CD4-positive, alpha-beta T cell (primary cell): Measurements from ENCODE around the gene NTN5. TPM values are rescaled to one million over a fixed set of nuclear protein-coding genes. Genes with fewer than 3 reads are reported as not detected.

Source experiments
- ATAC-seq: fragments of 200-7000 bp; cut with Tn5 transposase; one replicate; pipeline ENCODE4 v1.10.0; 2022; ENCODE audit warnings: mild to moderate bottlenecking; ENCODE audit not compliant: poor library complexity
- CTCF ChIA-PET: fragments of 350-600 bp; sonication (Branson Sonifier 250); formaldehyde crosslinking; loops from one replicate; lab custom pipeline; 2021; ENCODE audit warnings: antibody characterized with exemption, inconsistent platforms; lab: Charles Lee
- POLR2A ChIA-PET: fragments of 350-600 bp; sonication (Branson Sonifier 250); formaldehyde crosslinking; loops from one replicate; lab custom pipeline; 2021; ENCODE audit warnings: antibody characterized with exemption, inconsistent platforms; lab: Charles Lee
- DNase-seq, 14 experiments: peaks; one replicate each; pipeline ENCODE4 v3.0.0-alpha.2; 2013 to 2020; ENCODE audit warnings: mixed read lengths in 2 of 14
- H3K27ac ChIP-seq, 2 donors: one replicate each; pipeline versions ENCODE4 v1.5.1 to v1.7.0; 2013; ENCODE audit warnings: low read length in 2 of 2, low read depth in 1 of 2, mild to moderate bottlenecking in 1 of 2
- H3K27me3 ChIP-seq, 2 experiments: 1 replicate in 1 of 2; 2 replicates in 1 of 2; pipeline versions ENCODE4 v1.6.1 to v1.7.0; 2013; ENCODE audit warnings: low read length in 2 of 2, control low read depth in 1 of 2, mild to moderate bottlenecking in 1 of 2, moderate library complexity in 1 of 2; ENCODE audit not compliant: insufficient read depth in 2 of 2, control insufficient read depth in 1 of 2
- H3K36me3 ChIP-seq: one replicate; pipeline ENCODE4 v1.6.1; 2013; ENCODE audit warnings: low read length, control low read depth; ENCODE audit not compliant: insufficient read depth
- H3K4me1 ChIP-seq: one replicate; pipeline ENCODE4 v1.6.1; 2013; ENCODE audit warnings: low read length, control low read depth; ENCODE audit not compliant: insufficient read depth
- H3K4me3 ChIP-seq: one replicate; pipeline ENCODE4 v1.5.1; 2013; ENCODE audit warnings: mild to moderate bottlenecking, low read length, moderate library complexity
- H3K9me3 ChIP-seq, 2 experiments: 1 replicate in 1 of 2; 2 replicates in 1 of 2; pipeline versions ENCODE4 v1.6.1 to v1.7.0; 2013; ENCODE audit warnings: low read length in 2 of 2, mild to moderate bottlenecking in 2 of 2, control low read depth in 1 of 2, moderate library complexity in 1 of 2; ENCODE audit not compliant: control insufficient read depth in 1 of 2, insufficient read depth in 1 of 2
- H3K27ac Mint-ChIP-seq: one replicate; pipeline ENCODE4 v1.8.0; 2020; ENCODE audit warnings: mixed read lengths
- H3K27me3 Mint-ChIP-seq: one replicate; pipeline ENCODE4 v1.8.0; 2021; ENCODE audit warnings: mixed read lengths
- H3K36me3 Mint-ChIP-seq: one replicate; pipeline ENCODE4 v1.8.0; 2021; ENCODE audit warnings: low read depth, mixed read lengths
- H3K4me1 Mint-ChIP-seq: one replicate; pipeline ENCODE4 v1.8.0; 2021; ENCODE audit warnings: low read depth, mixed read lengths
- H3K4me3 Mint-ChIP-seq: one replicate; pipeline ENCODE4 v1.8.0; 2020; ENCODE audit warnings: mild to moderate bottlenecking, mixed read lengths
- H3K9me3 Mint-ChIP-seq: one replicate; pipeline ENCODE4 v1.8.0; 2020; ENCODE audit warnings: mixed read lengths
- CTCF ChIP-seq: fragments of 200-600 bp; IDR thresholded peaks from one replicate; pipeline ENCODE4 v1.8.0; 2022; ENCODE audit warnings: antibody characterized with exemption, mild to moderate bottlenecking
- intact Hi-C, 2 experiments: fragments of 100-400 bp; cut with DNase I in 1 of 2; cut with micrococcal nuclease in 1 of 2; formaldehyde crosslinking; loops; one replicate each; pipeline versions ENCODE4 v1.15.1 to v1.9.0; 2023 to 2025; cut with DNase I, micrococcal nuclease
- total RNA-seq, 174 experiments: library from RNA in 2 of 174; stranded (reverse) in 2 of 174; gene quantifications; one replicate each; pipeline ENCODE4 v1.2.3 and lab custom pipeline; 2021 to 2026

NTN5 gene
- total RNA-seq, 2 experiments from 2014 or later = 2.7 to 3.0 TPM

- intact Hi-C loops = no loop called here
- H3K9me3 ChIP-seq = no peaks in the 10 kb centered on the region
- no peak overlapping the region for H3K27ac ChIP-seq
- DNase-seq = no peak
- no peak for TF ChIP-seq CTCF
- peaks cover 0 to 2% of the 10 kb centered on the region in 2 experiments for H3K27me3 ChIP-seq
- Mint-ChIP-seq H3K4me1 (no peaks in the 10 kb centered on the region), H3K4me3 (no peak overlapping the region), H3K27me3 (peaks cover 8% of the 10 kb centered on the region), H3K27ac (no peak overlapping the region), H3K9me3 (no peaks in the 10 kb centered on the region), H3K36me3 (peaks cover 39% of the 10 kb centered on the region)
- no peaks in the 10 kb centered on the region for H3K4me1 ChIP-seq
- POLR2A ChIA-PET = no interaction called here
- H3K36me3 ChIP-seq = peaks cover 13% of the 10 kb centered on the region
- no peak overlapping the region for H3K4me3 ChIP-seq
- no peak for ATAC-seq
- CTCF ChIA-PET = no interaction called here
These were observed 30.5 kb upstream of the NTN5 start for GRCh38 chr19:48703316-48703715.

GRCh38 chr19:48702701-48703100 lies 29.9 kb upstream of the NTN5 start:
- H3K9me3 Mint-ChIP-seq = no peaks in the 10 kb centered on the region
- H3K4me3 Mint-ChIP-seq = no peak overlapping the region
- Histone ChIP-seq H3K27me3 (peaks cover 0 to 2% of the 10 kb centered on the region in 2 experiments), H3K36me3 (peaks cover 13% of the 10 kb centered on the region), H3K9me3 (no peaks in the 10 kb centered on the region), H3K4me3 (no peak overlapping the region), H3K27ac (no peak overlapping the region), H3K4me1 (no peaks in the 10 kb centered on the region)
- no peak for ATAC-seq
- peaks cover 8% of the 10 kb centered on the region for H3K27me3 Mint-ChIP-seq
- H3K27ac Mint-ChIP-seq = no peak overlapping the region
- H3K36me3 Mint-ChIP-seq = peaks cover 39% of the 10 kb centered on the region
- DNase-seq = no peak
- H3K4me1 Mint-ChIP-seq = no peaks in the 10 kb centered on the region
- no peak for TF ChIP-seq CTCF
- POLR2A ChIA-PET = no interaction called here
- intact Hi-C loops = no loop called here
- CTCF ChIA-PET = no interaction called here

- H3K4me1 ChIP-seq = peaks cover 10% of the 10 kb centered on the region
- POLR2A ChIA-PET = interaction anchor here (1.1 kb wide), 1 partner anchor 17 kb away, joined by 3 read pairs; no protein-coding TSS in a partner anchor
- peaks cover 9% of the 10 kb centered on the region for H3K4me1 Mint-ChIP-seq
- no peak overlapping the region for H3K27ac ChIP-seq
- TF ChIP-seq CTCF = no peak
- CTCF ChIA-PET = no interaction called here
- no peaks in the 10 kb centered on the region for H3K36me3 ChIP-seq
- H3K36me3 Mint-ChIP-seq = peaks cover 12% of the 10 kb centered on the region
- no peak overlapping the region for H3K4me3 ChIP-seq
- H3K4me3 Mint-ChIP-seq = no peak overlapping the region
- H3K9me3 ChIP-seq = no peaks in the 10 kb centered on the region
- no peak for ATAC-seq
- peaks cover 16% of the 10 kb centered on the region for H3K27me3 Mint-ChIP-seq
- no peaks in the 10 kb centered on the region for H3K9me3 Mint-ChIP-seq
- peaks cover 12 to 18% of the 10 kb centered on the region in 2 experiments for H3K27me3 ChIP-seq
- intact Hi-C loops = no loop called here
- DNase-seq = no peak
- H3K27ac Mint-ChIP-seq = no peak overlapping the region
These were observed 25.2 kb upstream of the NTN5 start for GRCh38 chr19:48698046-48698445.
